HepG2 (cell line): Measurements from ENCODE around the gene TNPO3. TPM values are rescaled to one million over a fixed set of nuclear protein-coding genes. Genes with fewer than 3 reads are reported as not detected.

Source experiments
- ATAC-seq: fragments of 200-7000 bp; cut with Tn5 transposase; 3 replicates; pipeline ENCODE4 v1.9.1; 2020; ENCODE audit warnings: mild to moderate bottlenecking, moderate library complexity
- BruUV-seq: library from RNA; stranded (reverse); fragments of 400-500 nt; replicated peaks from 2 replicates; lab custom pipeline; 2021; lab: Mats Ljungman, UMichigan
- CTCF ChIA-PET: fragments of 300-600 bp; formaldehyde crosslinking; extraction: SDS; loops from one replicate; lab custom pipeline; 2021; ENCODE audit warnings: low total read pairs, inconsistent platforms, low intra/inter-chr PET ratio; lab: Yijun Ruan, JAX
- POLR2A ChIA-PET: fragments of 350-600 bp; sonication (Branson Sonifier 250); formaldehyde crosslinking; loops from one replicate; lab custom pipeline; 2020; ENCODE audit warnings: antibody characterized with exemption, inconsistent platforms; lab: Yijun Ruan, JAX
- DNase-seq: peaks from one replicate; pipeline ENCODE4 v3.0.0-alpha.2; 2015; ENCODE audit warnings: low spot score
- FAIRE-seq: peaks from 3 replicates; lab custom pipeline; 2011; peaks lifted over from hg19 to GRCh38; lab: Jason Lieb, UNC
- H2AFZ ChIP-seq: one replicate; pipeline ENCODE4 v1.6.1; 2011; ENCODE audit warnings: low read length, inconsistent platforms
- H3K27ac ChIP-seq: fragments of 300-600 bp; 3 replicates; pipeline ENCODE4 v1.8.0; 2011; ENCODE audit warnings: mixed run types, mild to moderate bottlenecking, mixed read lengths, low read length, inconsistent platforms; ENCODE audit not compliant: insufficient read depth; ENCODE audit errors: extremely low read length
- H3K27me3 ChIP-seq, 2 experiments: fragments of 200-600 bp in 1 of 2; 2 replicates in 1 of 2; 3 replicates in 1 of 2; pipeline versions ENCODE4 v1.6.0 to v1.8.0; 2011; ENCODE audit warnings: low read length in 2 of 2, mild to moderate bottlenecking in 2 of 2, moderate library complexity in 2 of 2, inconsistent platforms in 1 of 2; ENCODE audit not compliant: insufficient read depth in 2 of 2, control insufficient read depth in 1 of 2
- H3K36me3 ChIP-seq, 2 experiments: fragments of 200-600 bp in 1 of 2; replicated peaks in 1 of 2; 2 replicates in 1 of 2; 3 replicates in 1 of 2; pipeline versions ENCODE4 v1.5.1 to v1.8.0; 2011; ENCODE audit warnings: low read length in 2 of 2, inconsistent platforms in 1 of 2; ENCODE audit not compliant: insufficient read depth in 2 of 2, control insufficient read depth in 1 of 2
- H3K4me1 ChIP-seq: 2 replicates; pipeline ENCODE4 v1.5.1; 2012; ENCODE audit warnings: low read length, inconsistent platforms; ENCODE audit not compliant: insufficient read depth
- H3K4me2 ChIP-seq: 2 replicates; pipeline ENCODE4 v1.6.0; 2011; ENCODE audit warnings: low read depth, low read length, inconsistent platforms
- H3K4me3 ChIP-seq, 3 experiments: fragments of 200-600 bp in 1 of 3; sonication (generic), shearing (Covaris generic) in 1 of 3; replicated peaks in 1 of 3; 2 replicates each; pipeline ENCODE4 v1.5.1; 2011 to 2016; ENCODE audit warnings: low read length in 3 of 3, inconsistent platforms in 2 of 3, low read depth in 2 of 3, mild to moderate bottlenecking in 2 of 3, control low read depth in 1 of 3, mixed read lengths in 1 of 3; ENCODE audit not compliant: insufficient read depth in 1 of 3
- H3K79me2 ChIP-seq: one replicate; pipeline ENCODE4 v1.6.1; 2011; ENCODE audit warnings: low read length, inconsistent platforms; ENCODE audit not compliant: insufficient read depth
- H3K9ac ChIP-seq: 2 replicates; pipeline ENCODE4 v1.6.0; 2011; ENCODE audit warnings: mild to moderate bottlenecking, low read depth, low read length, inconsistent platforms; ENCODE audit not compliant: insufficient read depth
- H3K9me3 ChIP-seq: 2 replicates; pipeline ENCODE4 v1.5.1; 2012; ENCODE audit warnings: mild to moderate bottlenecking, low read length
- H4K20me1 ChIP-seq: 2 replicates; pipeline ENCODE4 v1.6.0; 2011; ENCODE audit warnings: inconsistent platforms, mild to moderate bottlenecking, low read length, moderate library complexity; ENCODE audit not compliant: insufficient read depth
- DZIP1 ChIP-seq: sonication (generic); formaldehyde crosslinking; IDR thresholded peaks from 2 replicates; pipeline ENCODE4 v1.5.0; 2020; ENCODE audit warnings: mild to moderate bottlenecking, missing genetic modification reagents
- ETV6 ChIP-seq: sonication (generic); formaldehyde crosslinking; conservative IDR thresholded peaks from 2 replicates; pipeline ENCODE4 v1.4.0; 2020; ENCODE audit warnings: missing genetic modification reagents
- MAZ ChIP-seq, 2 experiments: sonication (generic) in 1 of 2; formaldehyde crosslinking in 1 of 2; IDR thresholded peaks; 2 replicates each; pipeline versions ENCODE4 v1.5.0 to v1.6.1; 2012 to 2020; ENCODE audit warnings: low read depth in 2 of 2, mild to moderate bottlenecking in 2 of 2, borderline replicate concordance in 1 of 2, improper control_type of control experiment in 1 of 2, low read length in 1 of 2, missing genetic modification reagents in 1 of 2, moderate library complexity in 1 of 2
- RARG ChIP-seq: sonication (generic); formaldehyde crosslinking; IDR thresholded peaks from 2 replicates; pipeline ENCODE4 v1.4.0; 2020; ENCODE audit warnings: low read depth, mild to moderate bottlenecking, missing genetic modification reagents
- TIGD3 ChIP-seq: sonication (generic); formaldehyde crosslinking; IDR thresholded peaks from 2 replicates; pipeline ENCODE4 v1.5.1; 2020; ENCODE audit warnings: mild to moderate bottlenecking, missing genetic modification reagents, borderline replicate concordance
- ZFP41 ChIP-seq: sonication (generic); formaldehyde crosslinking; IDR thresholded peaks from 2 replicates; pipeline ENCODE4 v1.4.0; 2020; ENCODE audit warnings: mild to moderate bottlenecking, missing genetic modification reagents, borderline replicate concordance
- ZNF510 ChIP-seq: sonication (generic); formaldehyde crosslinking; IDR thresholded peaks from 2 replicates; pipeline ENCODE4 v1.4.0; 2020; ENCODE audit warnings: low read depth, mild to moderate bottlenecking, missing genetic modification reagents
- WGBS: methylation state at CpG from one replicate; pipeline ENCODE4 v1.1.6; 2017; ENCODE audit warnings: low lambda C conversion rate; 5-methylcytosine and 5-hydroxymethylcytosine counted together
- in situ Hi-C: cut with HindIII; loops from 2 replicates; pipeline ENCODE4 v1.10.0; 2017; ENCODE audit warnings: low pct_unique_long_range_greater_than_20kb; ENCODE audit not compliant: extremely low pct_ligation_motif_present
- intact Hi-C: fragments of 100-400 bp; cut with micrococcal nuclease; formaldehyde crosslinking; loops from one replicate; pipeline ENCODE4 v1.10.0; 2022; ENCODE audit not compliant: unreplicated experiment
- polyA plus RNA-seq, 8 experiments: library from polyadenylated mRNA; depleted of rRNA in 3 of 8; stranded (reverse) in 7 of 8; unstranded in 1 of 8; fragments of >200 nt; fragmentation: Illumina TruSeq in 4 of 8; extraction: Trizol in 4 of 8; gene quantifications; 2 replicates each; pipeline versions ENCODE4 v1.2.1 to v1.2.3, GENCODE V29; 2011 to 2016; ENCODE audit warnings: low read depth in 4 of 8, missing spikeins in 1 of 8, mixed read lengths in 1 of 8; ENCODE audit not compliant: insufficient read depth in 1 of 8
- total RNA-seq, 5 experiments: library from RNA; depleted of rRNA; stranded (reverse); fragments of >200 nt; fragmentation: Illumina TruSeq; extraction: Trizol; gene quantifications; 2 replicates each; pipeline ENCODE4 v1.2.3, GENCODE V29; 2016; ENCODE audit warnings: low read depth in 1 of 5

The TNPO3 gene
- total and polyA plus RNA-seq, 2 of the 13 experiments (the other 11 are each of a cell fraction or from before 2014, with no cell fraction given), result 23.8 to 44.6 TPM

GRCh38 chr7:128974241-128974934 lies 80.5 kb downstream of the TNPO3 start (continued):
- TF ChIP-seq TIGD3 (CRISPR knock-in tag), result no peak
- no peak for TF ChIP-seq ETV6 (CRISPR knock-in tag)
- TF ChIP-seq ZFP41, result no peak
- no peak for TF ChIP-seq MAZ (IDR thresholded peaks at IDR 0.05; ENCODE audit: borderline replicate concordance, low read depth, low read length)
- TF ChIP-seq MAZ (CRISPR knock-in tag; IDR thresholded peaks at IDR 0.05; ENCODE audit: low read depth), result no peak
- TF ChIP-seq ZNF510, result no peak

- Histone ChIP-seq H4K20me1 (no peaks in the 10 kb centered on the region), H3K4me3 (no peak overlapping the region), H3K79me2 (no peaks in the 10 kb centered on the region), H3K4me1 (no peaks in the 10 kb centered on the region), H3K27ac (no peak overlapping the region), H3K27me3 (no peaks in the 10 kb centered on the region), H2AFZ (no peak overlapping the region), H3K9ac (no peak overlapping the region), H3K9me3 (no peaks in the 10 kb centered on the region), H3K4me2 (no peak overlapping the region), H3K36me3 (peaks cover 13 to 74% of the 10 kb centered on the region in 2 experiments)
- DNase-seq (no peak), ATAC-seq (no peak), FAIRE-seq (no peak)
- intact Hi-C loops, result no loop called here
- in situ Hi-C loops, result no loop called here
- 100% methylated on average over 1 of the region's 1 CpG for WGBS
- BruUV-seq, result no TSS peak
- ChIA-PET POLR2A (no interaction called here), CTCF (no interaction called here)
- TF ChIP-seq DZIP1 (CRISPR knock-in tag) (no peak), RARG (CRISPR knock-in tag) (no peak)
Measured at GRCh38 chr7:128968624-128969023, 86.3 kb downstream of the TNPO3 start.
